Spleen (tissue), 11 donors: ENCODE results near the gene SORBS1. TPM values are rescaled to one million over a fixed set of nuclear protein-coding genes. Genes with fewer than 3 reads are reported as not detected.

Experiments
- DNase-seq: peaks from one replicate; pipeline ENCODE4 v3.0.0-alpha.2; 2020
- H3K27ac ChIP-seq, 8 donors: fragments of 200-600 bp; sonication (generic) in 7 of 8; 1 replicate in 4 of 8; 2 replicates in 4 of 8; pipeline versions ENCODE4 v1.5.0 to v1.8.0; 2016 to 2021; ENCODE audit warnings: inconsistent platforms in 4 of 8, mild to moderate bottlenecking in 4 of 8, moderate library complexity in 1 of 8
- H3K27me3 ChIP-seq, 7 donors: fragments of 200-600 bp; sonication (generic) in 6 of 7; replicated peaks in 1 of 7; 1 replicate in 4 of 7; 2 replicates in 3 of 7; pipeline versions ENCODE4 v1.5.0 to v1.8.0; 2016 to 2021; ENCODE audit warnings: inconsistent platforms in 3 of 7, mild to moderate bottlenecking in 1 of 7
- H3K36me3 ChIP-seq, 6 donors: fragments of 200-600 bp; sonication (generic) in 5 of 6; 1 replicate in 4 of 6; 2 replicates in 2 of 6; pipeline versions ENCODE4 v1.5.0 to v1.8.0; 2016 to 2021; ENCODE audit warnings: inconsistent platforms in 2 of 6
- H3K4me1 ChIP-seq, 6 donors: fragments of 200-600 bp; sonication (generic) in 5 of 6; 1 replicate in 3 of 6; 2 replicates in 3 of 6; pipeline versions ENCODE4 v1.5.0 to v1.8.0; 2016 to 2021; ENCODE audit warnings: inconsistent platforms in 3 of 6
- H3K4me3 ChIP-seq, 8 donors: fragments of 200-600 bp; sonication (generic) in 7 of 8; 1 replicate in 4 of 8; 2 replicates in 4 of 8; pipeline versions ENCODE4 v1.5.0 to v1.8.0; 2016 to 2021; ENCODE audit warnings: inconsistent platforms in 4 of 8, mild to moderate bottlenecking in 4 of 8, moderate library complexity in 2 of 8
- H3K9me3 ChIP-seq, 8 donors: fragments of 200-600 bp; sonication (generic) in 7 of 8; 1 replicate in 4 of 8; 2 replicates in 4 of 8; pipeline versions ENCODE4 v1.5.0 to v1.8.0; 2016 to 2021; ENCODE audit warnings: inconsistent platforms in 4 of 8
- POLR2A ChIP-seq, 3 donors: fragments of 450-650 bp; IDR thresholded peaks; one replicate each; pipeline ENCODE4 v1.5.1; 2017; ENCODE audit warnings: antibody characterized with exemption in 3 of 3, mild to moderate bottlenecking in 1 of 3
- POLR2AphosphoS5 ChIP-seq, 3 donors: sonication (generic); formaldehyde crosslinking; IDR thresholded peaks; one replicate each; pipeline ENCODE4 v1.5.1; 2017; ENCODE audit warnings: antibody characterized with exemption in 3 of 3
- WGBS, 5 donors: extraction: QIAGEN DNeasy Blood & Tissue Kit in 3 of 5; methylation state at CpG; one replicate each; pipeline versions ENCODE4 v1.1.5 to v1.1.7; 2013 to 2018; 5-methylcytosine and 5-hydroxymethylcytosine counted together
- intact Hi-C: fragments of 100-400 bp; cut with DNase I; formaldehyde crosslinking; loops from one replicate; pipeline ENCODE4 v1.15.0; 2023; ENCODE audit warnings: low total_unique reads
- polyA plus RNA-seq, 3 donors: library from polyadenylated mRNA; stranded (reverse); fragments of 200-250 nt; gene quantifications; one replicate each; pipeline ENCODE4 v1.2.1, GENCODE V29; 2013
- total RNA-seq, 7 donors: library from RNA; depleted of rRNA in 3 of 7; stranded (reverse); fragments of >200 nt in 3 of 7; fragmentation: NEBNext Ultra II Directional in 4 of 7; extraction: Animal tissue kit (Norgen Biotek cat#: 25700) in 4 of 7; gene quantifications; one replicate each; pipeline versions ENCODE4 v1.1.0 to v1.2.1, GENCODE V29; 2016 to 2021
- TF ChIP-seq, protein P1 (sequence below), 11 experiments: fragments of 200-600 bp in 7 of 11; fragments of 450-650 bp in 4 of 11; sonication (generic) in 4 of 11; IDR thresholded peaks in 8 of 11; conservative IDR thresholded peaks in 3 of 11; 1 replicate in 7 of 11; 2 replicates in 4 of 11; pipeline versions ENCODE4 v1.4.0 to v1.8.0; 2016 to 2021; ENCODE audit warnings: antibody characterized with exemption in 11 of 11, inconsistent platforms in 4 of 11, mild to moderate bottlenecking in 1 of 11
- donor health status: healthy with polysubstance abuse.
- donor health status: DM: no; HTN: no; CAD: no; lungs with moderate emphysema.
- donor health status: DM: no; HTN: no; CAD: no.
- donor health status: Bipolar disorder and iron deficiency.
- donor health status: healthy.
- donor health status: DM: no; HTN: no; CAD: no.
- donor health status: DM: yes; HTN: yes; CAD: no.

SORBS1 gene
- total and polyA plus RNA-seq, 10 donors, result 2.8 to 30.8 (median 18.1) TPM

DNA sequence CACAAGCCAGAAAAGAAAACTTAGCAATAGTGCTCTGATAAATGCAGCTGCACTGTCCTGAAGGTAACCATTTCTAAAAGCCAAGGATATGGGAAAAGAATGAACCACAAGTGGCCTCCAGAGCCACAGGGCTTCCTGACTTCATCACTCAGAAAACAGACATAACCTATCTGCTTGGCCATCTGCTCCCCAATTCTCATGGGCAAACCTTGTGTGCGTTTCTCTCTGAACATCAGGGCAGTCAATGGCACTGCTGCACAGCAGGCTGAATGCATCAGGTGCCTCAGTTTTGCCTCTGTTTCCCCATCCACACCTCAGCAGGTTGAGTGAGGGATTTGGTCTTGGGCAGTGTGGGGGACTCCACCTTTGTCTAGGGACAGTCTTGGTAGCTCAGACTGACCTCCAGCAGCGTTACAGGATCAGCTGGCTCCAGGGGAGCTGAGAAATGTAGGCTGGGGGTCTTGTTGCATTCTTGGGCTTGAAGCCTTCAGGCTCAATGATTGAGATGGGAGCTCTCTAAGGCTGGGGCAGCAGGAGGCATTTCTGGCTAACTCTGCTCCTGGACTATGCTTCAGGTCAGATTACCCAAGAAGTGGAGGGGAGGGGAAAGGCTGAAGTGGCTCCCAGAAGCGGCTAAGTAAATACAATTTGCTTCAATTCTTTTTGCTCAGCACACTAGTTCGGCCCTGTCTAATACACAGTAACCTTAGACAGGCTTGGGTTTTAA is 246.8 kb downstream of the SORBS1 start:
- no peak for DNase-seq
- Histone ChIP-seq H3K4me1 (peaks cover 0 to 14% (median 8%) of the 10 kb centered on the region in 6 donors), H3K9me3 (no peaks in the 10 kb centered on the region), H3K27ac (no peak overlapping the region), H3K4me3 (no peak overlapping the region), H3K27me3 (no peaks in the 10 kb centered on the region), H3K36me3 (peaks cover 0 to 3% (median 0%) of the 10 kb centered on the region in 6 donors)
- TF ChIP-seq POLR2AphosphoS5 (IDR thresholded peaks at IDR 0.05), result no peak
- no peak for TF ChIP-seq POLR2A (IDR thresholded peaks at IDR 0.05)
- TF ChIP-seq, protein P1, sequence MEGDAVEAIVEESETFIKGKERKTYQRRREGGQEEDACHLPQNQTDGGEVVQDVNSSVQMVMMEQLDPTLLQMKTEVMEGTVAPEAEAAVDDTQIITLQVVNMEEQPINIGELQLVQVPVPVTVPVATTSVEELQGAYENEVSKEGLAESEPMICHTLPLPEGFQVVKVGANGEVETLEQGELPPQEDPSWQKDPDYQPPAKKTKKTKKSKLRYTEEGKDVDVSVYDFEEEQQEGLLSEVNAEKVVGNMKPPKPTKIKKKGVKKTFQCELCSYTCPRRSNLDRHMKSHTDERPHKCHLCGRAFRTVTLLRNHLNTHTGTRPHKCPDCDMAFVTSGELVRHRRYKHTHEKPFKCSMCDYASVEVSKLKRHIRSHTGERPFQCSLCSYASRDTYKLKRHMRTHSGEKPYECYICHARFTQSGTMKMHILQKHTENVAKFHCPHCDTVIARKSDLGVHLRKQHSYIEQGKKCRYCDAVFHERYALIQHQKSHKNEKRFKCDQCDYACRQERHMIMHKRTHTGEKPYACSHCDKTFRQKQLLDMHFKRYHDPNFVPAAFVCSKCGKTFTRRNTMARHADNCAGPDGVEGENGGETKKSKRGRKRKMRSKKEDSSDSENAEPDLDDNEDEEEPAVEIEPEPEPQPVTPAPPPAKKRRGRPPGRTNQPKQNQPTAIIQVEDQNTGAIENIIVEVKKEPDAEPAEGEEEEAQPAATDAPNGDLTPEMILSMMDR (IDR thresholded peaks at IDR 0.05 in 8 of 11, conservative IDR thresholded peaks at IDR 0.05 in 3 of 11), result no peak
- 77 to 86% (median 83%) methylated on average over 4 of the region's 4 CpGs for WGBS, 5 donors
- intact Hi-C loops, result no loop called here

GRCh38 chr10:95312986-95313495 is 248.1 kb downstream of the SORBS1 start:
- Histone ChIP-seq H3K27me3 (no peaks in the 10 kb centered on the region), H3K4me3 (no peak overlapping the region), H3K4me1 (peaks cover 0 to 14% (median 8%) of the 10 kb centered on the region in 6 donors), H3K27ac (no peak overlapping the region), H3K36me3 (peaks cover 0 to 3% (median 0%) of the 10 kb centered on the region in 6 donors), H3K9me3 (no peaks in the 10 kb centered on the region)
- no peak for DNase-seq
- WGBS, 5 donors, result 94 to 100% (median 95%) methylated on average over 1 of the region's 1 CpG
- TF ChIP-seq POLR2A (IDR thresholded peaks at IDR 0.05), result no peak
- intact Hi-C loops, result no loop called here

- Histone ChIP-seq H3K27me3 (no peaks in the 10 kb centered on the region), H3K36me3 (peaks cover 0 to 3% (median 0%) of the 10 kb centered on the region in 6 donors), H3K9me3 (no peaks in the 10 kb centered on the region), H3K4me3 (no peak overlapping the region), H3K4me1 (peaks cover 0 to 14% (median 8%) of the 10 kb centered on the region in 6 donors), H3K27ac (no peak overlapping the region)
- WGBS, 5 donors, result 51 to 73% (median 58%) methylated on average over 6 of the region's 6 CpGs
- DNase-seq, result no peak
- intact Hi-C loops, result no loop called here
- TF ChIP-seq, protein P1 (IDR thresholded peaks at IDR 0.05 in 8 of 11, conservative IDR thresholded peaks at IDR 0.05 in 3 of 11), result no peak
- TF ChIP-seq POLR2AphosphoS5 (IDR thresholded peaks at IDR 0.05) (no peak), POLR2A (IDR thresholded peaks at IDR 0.05) (no peak)
These were observed 248.9 kb downstream of the SORBS1 start for GRCh38 chr10:95312257-95312656.

GRCh38 chr10:95309958-95310357 is 251.2 kb downstream of the SORBS1 start:
- Histone ChIP-seq H3K36me3 (peaks cover 0 to 3% (median 0%) of the 10 kb centered on the region in 6 donors), H3K9me3 (no peaks in the 10 kb centered on the region), H3K27ac (peak overlapping the region in 4 of 8 donors; percentile 25 to 46 (median 36)), H3K4me1 (peaks cover 0 to 14% (median 8%) of the 10 kb centered on the region in 6 donors), H3K27me3 (no peaks in the 10 kb centered on the region), H3K4me3 (no peak overlapping the region)
- intact Hi-C loops, result no loop called here
- no peak for DNase-seq
- WGBS, 5 donors, result 8 to 38% (median 18%) methylated on average over 1 of the region's 1 CpG
- TF ChIP-seq POLR2A (IDR thresholded peaks at IDR 0.05) (no peak), POLR2AphosphoS5 (IDR thresholded peaks at IDR 0.05) (no peak)
- TF ChIP-seq, protein P1 (IDR thresholded peaks at IDR 0.05 in 8 of 11, conservative IDR thresholded peaks at IDR 0.05 in 3 of 11), result no peak
